ENCODE data around the gene RALGPS2.

The RALGPS2 gene

DNA sequence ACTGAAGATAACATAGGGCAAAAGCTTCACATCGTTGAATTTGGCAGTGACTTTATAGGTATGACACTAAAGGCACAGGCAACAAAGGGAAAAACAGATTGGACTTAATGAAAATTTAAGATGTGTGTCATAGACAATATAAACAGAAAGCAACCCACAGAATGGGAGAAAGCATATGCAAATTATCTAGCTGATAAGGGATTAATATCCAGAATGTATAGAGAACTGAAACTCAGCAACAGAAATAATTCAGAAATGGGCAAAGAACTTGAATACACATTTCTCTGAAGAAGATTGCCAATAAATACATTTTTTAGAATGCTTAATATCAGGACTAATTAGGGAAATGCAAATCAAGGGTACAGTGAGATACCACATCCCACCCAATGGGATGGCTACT is 201.0 kb downstream of the RALGPS2 start:
- DNase-seq, result no peak

DNA sequence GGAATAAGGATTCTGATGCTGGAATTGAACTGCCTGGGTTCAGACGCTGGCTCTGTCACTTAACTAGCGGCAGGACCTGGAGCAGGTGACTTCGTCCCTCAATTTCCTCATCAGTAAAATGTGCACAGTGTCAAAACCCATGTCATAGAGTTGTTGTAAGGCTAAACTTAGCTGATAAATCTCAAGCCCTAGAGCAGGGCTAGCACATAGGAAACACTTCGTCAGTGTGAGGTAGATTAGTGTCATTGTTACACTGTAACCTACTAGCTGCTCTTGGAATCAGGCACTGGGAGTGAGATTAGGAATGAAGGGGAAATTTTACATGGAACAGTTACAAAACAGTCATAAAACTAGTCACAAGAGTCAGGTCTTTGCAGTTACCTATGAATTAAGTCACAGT is 202.0 kb downstream of the RALGPS2 start:
- DNase-seq, result no peak

GRCh38 chr1:178928041-178928440 is 203.0 kb downstream of the RALGPS2 start:
- DNase-seq, result no peak

GRCh38 chr1:178928976-178929375 is 203.9 kb downstream of the RALGPS2 start:
- no peak for DNase-seq

DNA sequence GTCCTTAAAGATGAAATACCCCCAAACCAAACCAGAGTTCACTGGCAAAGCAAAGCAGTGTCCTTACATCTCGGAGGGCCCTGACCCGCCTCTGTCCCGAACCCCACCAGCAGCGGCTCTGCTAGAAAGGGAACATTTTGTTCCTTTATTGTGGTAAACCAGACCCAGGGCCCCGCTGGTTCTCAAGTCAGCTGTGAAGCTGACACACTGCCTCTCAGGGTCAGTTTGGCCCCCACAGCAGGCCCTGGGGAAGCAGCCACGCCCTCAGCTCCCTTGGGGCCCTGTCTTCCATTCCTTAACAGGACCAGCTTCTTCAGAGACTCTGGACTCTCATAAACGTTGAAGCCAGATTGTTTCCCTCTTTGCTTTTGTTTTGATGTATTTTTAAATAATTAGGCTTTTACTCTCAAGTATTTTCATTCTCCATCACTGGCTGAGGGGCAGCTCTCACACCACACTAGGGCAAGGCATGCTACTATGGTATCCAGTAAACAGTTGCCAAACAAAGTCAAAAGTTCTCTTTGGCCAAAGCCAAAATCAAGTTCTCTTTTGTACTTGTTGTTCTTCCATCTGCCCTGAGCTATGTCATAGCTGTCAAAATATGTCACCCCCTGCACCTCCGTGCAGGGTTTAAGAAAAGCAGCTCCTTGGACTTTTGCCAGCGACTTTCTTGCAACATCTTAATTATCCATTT is 207.0 kb downstream of the RALGPS2 start:
- DNase-seq, result peak; percentile 28

- no peak for DNase-seq
Observed at GRCh38 chr1:178932552-178932906, 207.5 kb downstream of the RALGPS2 start.

DNA sequence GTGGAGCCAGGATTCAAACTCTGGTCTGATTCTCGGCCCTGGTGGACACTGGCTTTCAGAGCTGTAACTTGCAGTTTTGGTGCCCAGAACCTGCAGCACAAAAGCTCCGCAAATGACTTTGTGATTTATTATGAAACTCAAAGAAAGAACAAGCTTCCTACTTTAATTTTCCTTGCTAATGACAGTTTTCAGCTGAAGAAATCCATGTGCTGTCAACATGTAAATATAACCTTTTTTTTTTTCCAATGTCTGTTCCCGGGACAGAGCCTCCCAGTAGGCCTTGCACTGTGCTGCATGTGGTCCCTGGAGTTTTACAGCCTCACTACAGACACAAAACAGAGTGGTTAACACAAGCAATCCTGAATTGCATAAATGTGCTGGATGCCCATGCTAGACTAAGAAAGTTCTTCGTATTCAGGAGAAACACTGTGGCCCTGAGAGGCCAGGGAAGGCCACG is 208.1 kb downstream of the RALGPS2 start:
- no peak for DNase-seq

GRCh38 chr1:178933709-178934490 is 208.9 kb downstream of the RALGPS2 start:
- DNase-seq, result peak; percentile 87

DNA sequence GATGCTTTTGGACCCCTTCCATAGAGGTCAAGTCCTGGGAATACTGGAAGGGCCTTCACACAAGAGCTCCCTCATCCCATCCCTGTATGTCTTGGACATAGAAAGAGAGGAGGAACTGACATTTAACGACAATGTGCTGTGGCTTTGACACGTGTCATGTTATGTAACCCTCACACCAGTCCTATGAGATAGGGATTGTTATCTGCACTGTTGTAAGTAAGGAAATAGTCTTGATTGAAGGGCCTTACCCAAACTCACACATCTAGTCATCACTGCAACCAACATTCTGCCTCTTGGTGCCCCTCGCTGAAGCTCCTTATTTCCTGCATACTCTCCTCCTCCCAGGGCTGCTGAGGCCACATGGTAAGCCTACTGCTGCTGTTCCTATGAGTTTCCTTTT is 209.5 kb downstream of the RALGPS2 start:
- peak; percentile 97 for DNase-seq

DNA sequence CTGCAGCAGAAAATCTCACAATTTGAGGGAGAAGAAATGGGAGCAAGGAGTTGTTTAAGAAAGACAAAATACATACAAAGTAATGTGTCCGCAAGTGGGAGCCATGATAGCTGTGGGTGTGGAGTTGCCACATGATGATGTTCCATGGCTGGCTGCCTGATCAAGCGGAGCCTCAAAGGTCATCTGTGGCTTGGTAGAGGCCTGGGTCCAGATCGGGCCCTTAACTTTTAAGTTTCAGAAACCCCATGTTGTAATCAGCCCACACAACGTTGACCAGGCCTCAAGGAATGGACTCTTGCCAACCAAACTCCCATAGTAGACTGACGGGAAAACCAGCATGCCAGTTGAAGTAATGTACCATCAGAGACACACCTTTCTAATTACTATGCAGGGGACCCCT is 210.6 kb downstream of the RALGPS2 start:
- DNase-seq, result no peak

DNA sequence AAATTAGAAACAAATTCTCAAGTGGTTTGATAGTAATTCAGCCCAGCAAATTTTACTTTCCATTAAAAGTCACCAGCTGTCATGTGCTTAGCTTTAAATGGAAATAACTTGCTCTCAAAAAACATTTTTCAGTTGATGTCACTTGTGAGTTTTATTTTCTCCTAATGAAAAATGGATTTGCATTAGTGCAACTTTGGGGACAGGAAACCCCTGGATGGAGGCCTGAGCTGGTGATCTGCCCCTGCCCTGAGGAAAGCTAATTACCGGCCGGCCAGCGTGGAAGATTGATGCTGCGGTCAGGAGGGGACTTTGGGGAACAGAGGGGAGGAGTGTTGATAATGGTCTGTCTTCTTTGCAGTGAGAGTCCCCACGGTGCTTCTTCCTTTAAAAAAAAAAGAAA is 212.7 kb downstream of the RALGPS2 start:
- no peak for DNase-seq

DNA sequence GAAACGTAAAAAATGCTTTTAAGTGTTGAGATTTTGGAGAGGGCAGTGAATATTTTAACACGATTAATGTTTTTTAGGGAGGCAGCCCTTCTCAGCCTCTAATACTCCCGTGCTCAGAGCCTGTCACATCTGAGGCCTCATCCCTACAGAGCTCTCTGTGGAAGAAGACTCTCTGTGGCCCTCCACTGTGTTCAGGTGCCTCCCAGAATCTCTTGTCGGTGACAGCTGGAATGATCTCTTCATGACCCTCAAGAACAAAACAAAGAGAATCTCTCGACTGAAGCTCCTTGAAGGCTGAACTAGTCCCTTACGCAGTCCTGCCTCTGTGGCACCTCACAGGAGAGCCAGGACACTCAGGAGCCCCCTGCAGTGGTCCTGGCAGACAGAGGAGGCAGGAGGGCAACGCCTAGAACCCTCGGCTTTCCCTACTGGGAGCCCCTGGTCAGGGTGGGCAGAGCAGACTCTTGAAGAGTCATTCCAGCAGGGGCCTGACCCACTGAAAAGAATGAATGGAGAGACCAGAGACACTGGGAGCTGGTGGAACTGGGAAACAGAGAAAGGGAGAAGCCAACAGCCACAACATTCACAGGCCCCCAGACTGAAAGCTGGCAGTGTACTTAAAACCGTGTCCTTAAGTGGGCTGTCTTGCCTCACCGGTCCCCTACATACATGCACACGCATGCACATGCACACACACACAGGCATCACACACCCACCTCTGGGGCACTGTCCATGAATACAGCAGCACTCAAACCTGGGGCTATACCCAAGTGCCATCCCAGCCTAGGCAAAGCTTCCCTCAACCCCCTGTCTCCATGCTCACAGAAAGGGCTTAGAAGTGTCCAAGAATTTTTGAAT is 213.3 kb downstream of the RALGPS2 start:
- DNase-seq, result no peak

- no peak for DNase-seq
Observed at GRCh38 chr1:178938959-178939317, 213.9 kb downstream of the RALGPS2 start.

DNA sequence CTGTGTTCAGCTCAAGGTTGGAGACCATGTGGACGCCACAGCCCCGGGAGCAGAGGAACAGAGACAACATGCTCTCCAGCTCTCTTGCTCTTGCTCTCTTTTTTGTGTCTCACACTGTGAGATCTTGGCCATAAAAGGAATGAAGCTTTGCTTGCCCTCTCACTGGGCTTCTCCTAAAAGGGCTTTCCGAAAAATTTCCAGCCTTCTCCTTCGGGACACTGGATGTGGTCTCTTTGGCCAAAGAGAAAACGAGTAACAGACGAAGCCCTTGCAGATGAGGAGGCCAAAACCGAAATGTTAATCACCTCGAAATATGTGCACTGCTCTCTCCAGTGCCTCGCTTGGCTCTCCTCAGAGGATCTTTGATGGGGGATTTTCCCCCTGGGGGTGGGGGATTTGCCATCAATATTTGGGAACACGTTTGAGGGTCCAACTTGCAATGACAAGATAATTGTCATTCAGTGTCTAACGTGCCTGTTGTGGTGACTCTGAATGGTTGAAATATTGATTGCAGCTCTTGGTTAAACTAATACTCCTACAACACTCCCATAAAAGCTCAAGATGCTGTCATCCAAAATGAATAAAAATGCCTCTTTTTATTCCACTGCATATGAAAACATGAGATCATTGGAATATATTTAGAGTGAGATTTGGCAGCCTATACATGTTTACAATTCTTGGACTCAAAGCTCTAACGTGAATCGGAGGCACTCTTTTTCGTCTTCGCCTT is 214.5 kb downstream of the RALGPS2 start:
- no peak for DNase-seq

- DNase-seq, result no peak
Observed at GRCh38 chr1:178940068-178940765, 215.2 kb downstream of the RALGPS2 start.

- DNase-seq, result no peak
Observed at GRCh38 chr1:178941261-178941689, 216.2 kb downstream of the RALGPS2 start.

DNA sequence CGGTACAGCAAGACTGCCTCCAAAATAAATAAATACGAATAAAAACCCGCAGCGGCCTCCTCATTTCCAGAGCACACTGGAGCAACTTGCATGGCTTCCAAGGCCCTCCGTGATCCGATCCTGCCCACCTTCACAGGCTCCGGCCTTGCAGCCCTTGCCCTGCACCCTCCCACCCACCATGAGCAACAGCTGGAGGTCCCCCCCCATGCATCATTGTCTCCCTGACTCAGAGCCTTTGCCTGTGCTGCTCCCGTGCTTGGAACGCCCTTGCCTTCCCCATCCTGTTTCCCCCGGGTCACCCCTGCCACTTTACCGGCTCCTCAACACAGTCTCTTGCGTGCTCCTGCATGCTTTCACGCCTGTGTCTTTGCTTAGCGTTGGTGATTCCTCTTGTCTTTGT is 216.8 kb downstream of the RALGPS2 start:
- no peak for DNase-seq

DNA sequence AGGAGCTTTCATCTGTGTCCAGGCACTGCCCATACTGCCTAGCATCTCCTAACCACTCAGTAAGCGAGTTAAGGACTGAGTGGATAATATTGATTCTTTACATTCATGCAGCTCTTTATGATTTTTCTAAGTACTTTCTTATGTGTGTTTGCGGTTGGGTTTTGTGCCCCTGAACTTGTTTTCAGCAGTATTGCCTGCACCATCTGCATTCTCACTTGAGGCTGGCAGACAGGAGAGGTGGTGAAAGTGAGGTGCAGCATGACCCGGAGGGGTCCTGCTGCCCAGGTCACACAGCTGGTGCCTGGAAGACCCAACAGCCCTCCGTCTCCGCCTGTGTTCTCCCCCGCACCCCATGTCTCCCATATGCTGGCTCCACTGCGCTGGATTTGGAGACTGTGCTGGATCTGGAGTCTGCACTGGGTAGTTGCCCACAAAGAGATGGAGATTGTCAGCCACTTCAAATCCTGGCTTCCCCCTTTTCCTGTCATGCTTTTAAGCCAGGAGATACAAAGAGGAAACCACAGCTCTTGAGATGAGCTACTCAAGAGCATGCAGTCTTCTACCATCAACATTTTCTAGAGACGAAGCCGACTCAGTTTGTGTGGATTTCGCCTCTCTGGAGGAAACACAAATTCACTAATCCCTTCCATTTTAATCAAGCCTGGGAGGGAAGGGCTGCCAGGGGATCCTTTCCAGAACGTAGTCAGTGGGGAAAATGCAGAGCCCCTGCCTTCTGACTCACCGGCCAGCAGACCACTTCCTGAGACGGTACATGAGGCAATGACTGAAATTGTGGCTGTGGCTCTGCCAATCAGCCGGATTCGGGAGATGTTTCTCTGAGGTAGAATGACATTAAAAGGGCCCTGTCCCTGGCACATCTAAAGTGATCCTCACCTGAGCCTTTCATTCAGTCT is 217.5 kb downstream of the RALGPS2 start:
- DNase-seq, result peak; percentile 58

- no peak for DNase-seq
Observed at GRCh38 chr1:178944729-178945128, 219.7 kb downstream of the RALGPS2 start.

GRCh38 chr1:178945763-178946266 is 220.8 kb downstream of the RALGPS2 start:
- DNase-seq, result no peak

GRCh38 chr1:178946416-178946815 is 221.4 kb downstream of the RALGPS2 start:
- no peak for DNase-seq

All from SIG-M5 (cell line).